ENCODE measurements around the gene LYPD8. TPM values are rescaled to one million over a fixed set of nuclear protein-coding genes. Genes with fewer than 3 reads are reported as not detected.

The LYPD8 gene
- total RNA-seq, 1 donor from 2014 or later = not detected

GRCh38 chr1:248702714-248703113 lies 52.8 kb downstream of the LYPD8 start, which contains the start of gene OR14I1:
Gene OR14I1 (minus strand): TSS chr1:248702766.
- H3K4me1 ChIP-seq (ENCODE audit: insufficient read depth, low read length) = no peaks in the 10 kb centered on the region
- FAIRE-seq = no peak

GRCh38 chr1:248699099-248699498 lies 56.5 kb downstream of the LYPD8 start:
- no peaks in the 10 kb centered on the region for H3K4me1 Mint-ChIP-seq (ENCODE audit: low read depth, unreplicated experiment)

More at GRCh38 chr1:248702714-248703113, 52.8 kb downstream of the LYPD8 start, which contains the start of gene OR14I1:
- Histone ChIP-seq H2AFZ (ENCODE audit: low read depth, low read length) (no peak within 1 kb of the TSS), H4K20me1 (ENCODE audit: insufficient read depth, low read length) (no peaks in the 10 kb centered on the region), H3K79me2 (ENCODE audit: insufficient read depth, low read length) (no peaks in the 10 kb centered on the region), H3K4me2 (ENCODE audit: low read length) (no peak within 1 kb of the TSS), H3K27ac (ENCODE audit: low read depth, low read length) (no peak within 1 kb of the TSS), H3K36me3 (ENCODE audit: insufficient read depth, low read length) (no peaks in the 10 kb centered on the region), H3K27me3 (ENCODE audit: insufficient read depth, low read length) (no peaks in the 10 kb centered on the region), H3K9ac (ENCODE audit: low read length) (no peak within 1 kb of the TSS), H3K9me3 (ENCODE audit: insufficient read depth, low read depth, low read length) (peaks cover 3% of the 10 kb centered on the region), H3K4me3 (ENCODE audit: insufficient read depth, low read depth, low read length) (no peak within 1 kb of the TSS)
- Mint-ChIP-seq H3K4me3 (ENCODE audit: unreplicated experiment) (no peak within 1 kb of the TSS), H3K27ac (ENCODE audit: unreplicated experiment) (no peak within 1 kb of the TSS), H3K9me3 (ENCODE audit: unreplicated experiment) (peaks cover 10% of the 10 kb centered on the region), H3K27me3 (ENCODE audit: low read depth, unreplicated experiment) (no peaks in the 10 kb centered on the region), H3K4me1 (ENCODE audit: low read depth, unreplicated experiment) (no peaks in the 10 kb centered on the region), H3K36me3 (ENCODE audit: low read depth, unreplicated experiment) (no peaks in the 10 kb centered on the region)
- TF ChIP-seq, protein P1, sequence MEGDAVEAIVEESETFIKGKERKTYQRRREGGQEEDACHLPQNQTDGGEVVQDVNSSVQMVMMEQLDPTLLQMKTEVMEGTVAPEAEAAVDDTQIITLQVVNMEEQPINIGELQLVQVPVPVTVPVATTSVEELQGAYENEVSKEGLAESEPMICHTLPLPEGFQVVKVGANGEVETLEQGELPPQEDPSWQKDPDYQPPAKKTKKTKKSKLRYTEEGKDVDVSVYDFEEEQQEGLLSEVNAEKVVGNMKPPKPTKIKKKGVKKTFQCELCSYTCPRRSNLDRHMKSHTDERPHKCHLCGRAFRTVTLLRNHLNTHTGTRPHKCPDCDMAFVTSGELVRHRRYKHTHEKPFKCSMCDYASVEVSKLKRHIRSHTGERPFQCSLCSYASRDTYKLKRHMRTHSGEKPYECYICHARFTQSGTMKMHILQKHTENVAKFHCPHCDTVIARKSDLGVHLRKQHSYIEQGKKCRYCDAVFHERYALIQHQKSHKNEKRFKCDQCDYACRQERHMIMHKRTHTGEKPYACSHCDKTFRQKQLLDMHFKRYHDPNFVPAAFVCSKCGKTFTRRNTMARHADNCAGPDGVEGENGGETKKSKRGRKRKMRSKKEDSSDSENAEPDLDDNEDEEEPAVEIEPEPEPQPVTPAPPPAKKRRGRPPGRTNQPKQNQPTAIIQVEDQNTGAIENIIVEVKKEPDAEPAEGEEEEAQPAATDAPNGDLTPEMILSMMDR (IDR thresholded peaks at IDR 0.05; ENCODE audit: insufficient read depth, low read depth, low read length) = no peak
- no peak for TF ChIP-seq EZH2 (IDR thresholded peaks at IDR 0.05; ENCODE audit: insufficient read depth, low read length)
- DNase-seq (ENCODE audit: low read depth) = no peak

GRCh38 chr1:248697907-248698306 lies 57.7 kb downstream of the LYPD8 start:
- H3K9me3 ChIP-seq (ENCODE audit: insufficient read depth, low read depth, low read length) = peaks cover 4% of the 10 kb centered on the region
- Mint-ChIP-seq H3K36me3 (ENCODE audit: low read depth, unreplicated experiment) (no peaks in the 10 kb centered on the region), H3K9me3 (ENCODE audit: unreplicated experiment) (peaks cover 11% of the 10 kb centered on the region)

More at GRCh38 chr1:248699099-248699498, 56.5 kb downstream of the LYPD8 start:
- no peak overlapping the region for H3K9ac ChIP-seq (ENCODE audit: low read length)
- Mint-ChIP-seq H3K9me3 (ENCODE audit: unreplicated experiment) (peaks cover 7% of the 10 kb centered on the region), H3K36me3 (ENCODE audit: low read depth, unreplicated experiment) (no peaks in the 10 kb centered on the region), H3K27ac (ENCODE audit: unreplicated experiment) (no peak overlapping the region), H3K4me3 (ENCODE audit: unreplicated experiment) (no peak overlapping the region), H3K27me3 (ENCODE audit: low read depth, unreplicated experiment) (no peaks in the 10 kb centered on the region)
- H3K27me3 ChIP-seq (ENCODE audit: insufficient read depth, low read length) = no peaks in the 10 kb centered on the region
- no peaks in the 10 kb centered on the region for H3K4me1 ChIP-seq (ENCODE audit: insufficient read depth, low read length)
- H3K79me2 ChIP-seq (ENCODE audit: insufficient read depth, low read length) = no peaks in the 10 kb centered on the region
- peaks cover 4% of the 10 kb centered on the region for H3K9me3 ChIP-seq (ENCODE audit: insufficient read depth, low read depth, low read length)
- DNase-seq (ENCODE audit: low read depth) (no peak), FAIRE-seq (no peak)
- no peak for TF ChIP-seq EZH2 (IDR thresholded peaks at IDR 0.05; ENCODE audit: insufficient read depth, low read length)
- TF ChIP-seq, protein P1 (IDR thresholded peaks at IDR 0.05; ENCODE audit: insufficient read depth, low read depth, low read length) = no peak
- H2AFZ ChIP-seq (ENCODE audit: low read depth, low read length) = no peak overlapping the region
- H3K27ac ChIP-seq (ENCODE audit: low read depth, low read length) = no peak overlapping the region
- no peaks in the 10 kb centered on the region for H3K36me3 ChIP-seq (ENCODE audit: insufficient read depth, low read length)
- H3K4me2 ChIP-seq (ENCODE audit: low read length) = no peak overlapping the region
- no peak overlapping the region for H3K4me3 ChIP-seq (ENCODE audit: insufficient read depth, low read depth, low read length)
- H4K20me1 ChIP-seq (ENCODE audit: insufficient read depth, low read length) = no peaks in the 10 kb centered on the region

More at GRCh38 chr1:248697907-248698306, 57.7 kb downstream of the LYPD8 start:
- Mint-ChIP-seq H3K27me3 (ENCODE audit: low read depth, unreplicated experiment) (no peaks in the 10 kb centered on the region), H3K4me1 (ENCODE audit: low read depth, unreplicated experiment) (no peaks in the 10 kb centered on the region), H3K27ac (ENCODE audit: unreplicated experiment) (no peak overlapping the region), H3K4me3 (ENCODE audit: unreplicated experiment) (no peak overlapping the region)
- Histone ChIP-seq H4K20me1 (ENCODE audit: insufficient read depth, low read length) (no peaks in the 10 kb centered on the region), H3K4me1 (ENCODE audit: insufficient read depth, low read length) (no peaks in the 10 kb centered on the region), H3K27ac (ENCODE audit: low read depth, low read length) (no peak overlapping the region), H3K27me3 (ENCODE audit: insufficient read depth, low read length) (no peaks in the 10 kb centered on the region), H3K79me2 (ENCODE audit: insufficient read depth, low read length) (no peaks in the 10 kb centered on the region), H3K36me3 (ENCODE audit: insufficient read depth, low read length) (no peaks in the 10 kb centered on the region), H2AFZ (ENCODE audit: low read depth, low read length) (no peak overlapping the region), H3K9ac (ENCODE audit: low read length) (no peak overlapping the region), H3K4me3 (ENCODE audit: insufficient read depth, low read depth, low read length) (no peak overlapping the region), H3K4me2 (ENCODE audit: low read length) (no peak overlapping the region)
- FAIRE-seq = no peak
- TF ChIP-seq, protein P1 (IDR thresholded peaks at IDR 0.05; ENCODE audit: insufficient read depth, low read depth, low read length) = no peak
- TF ChIP-seq EZH2 (IDR thresholded peaks at IDR 0.05; ENCODE audit: insufficient read depth, low read length) = no peak
- no peak for DNase-seq (ENCODE audit: low read depth)
